NOMO-1 (cell line): ENCODE results near the gene LRRC66.

Source experiments
- DNase-seq, 2 experiments: peaks; one replicate each; lab custom pipeline; 2025; ENCODE audit not compliant: unreplicated experiment in 2 of 2; lab: John Stamatoyannopoulos, UW

The LRRC66 gene

GRCh38 chr4:52019936-52020657 lies at the start of gene LRRC66:
LRRC66 (minus strand) TSS chr4:52020363; CDS start chr4:52017613, 2,750 bp downstream.
- DNase-seq = peak; percentile 2 to 17

GRCh38 chr4:52069571-52069970 lies 49.4 kb upstream of the LRRC66 start:
- no peak for DNase-seq

- DNase-seq = peak; percentile 13 to 47
These were observed 39.2 kb upstream of the LRRC66 start for GRCh38 chr4:52059372-52059771.

- no peak for DNase-seq
These were observed 38.1 kb upstream of the LRRC66 start for GRCh38 chr4:52058275-52058674.

- DNase-seq = peak in 1 of 2 experiments; percentile 42
These were observed 37.0 kb upstream of the LRRC66 start for GRCh38 chr4:52057196-52057595.

GRCh38 chr4:52054254-52054653 lies 34.1 kb upstream of the LRRC66 start:
- no peak for DNase-seq

GRCh38 chr4:52052475-52052780 lies 32.3 kb upstream of the LRRC66 start:
- DNase-seq = peak; percentile 34 to 51

GRCh38 chr4:52051615-52052474 lies 31.7 kb upstream of the LRRC66 start:
- DNase-seq = peak; percentile 17 to 55

- DNase-seq = peak in 1 of 2 experiments; percentile 45
These were observed 31.1 kb upstream of the LRRC66 start, which contains the start of gene SPATA18 for GRCh38 chr4:52051213-52051614. SPATA18 (plus strand) TSS chr4:52051304; CDS start chr4:52051705, 401 bp downstream.

GRCh38 chr4:52049266-52049665 lies 29.1 kb upstream of the LRRC66 start:
- DNase-seq = no peak

- no peak for DNase-seq
These were observed 24.9 kb upstream of the LRRC66 start for GRCh38 chr4:52045028-52045427.

GRCh38 chr4:52038103-52038912 lies 18.1 kb upstream of the LRRC66 start, which contains the start of gene SGCB:
SGCB (minus strand) TSS chr4:52038299; CDS start chr4:52038259, 40 bp downstream.
- DNase-seq = peak in 1 of 2 experiments; percentile 51

GRCh38 chr4:52037689-52038102 lies 17.5 kb upstream of the LRRC66 start:
- DNase-seq = no peak

GRCh38 chr4:52036886-52037530 lies 16.8 kb upstream of the LRRC66 start:
- no peak for DNase-seq

GRCh38 chr4:52035190-52035589 lies 15.0 kb upstream of the LRRC66 start:
- DNase-seq = no peak

GRCh38 chr4:52032005-52032404 lies 11.8 kb upstream of the LRRC66 start:
- peak; percentile 7 to 9 for DNase-seq

- DNase-seq = no peak
These were observed 8.8 kb upstream of the LRRC66 start for GRCh38 chr4:52028970-52029369.

- DNase-seq = no peak
These were observed 2.3 kb downstream of the LRRC66 start for GRCh38 chr4:52017814-52018213.

- no peak for DNase-seq
These were observed 3.2 kb downstream of the LRRC66 start for GRCh38 chr4:52016981-52017380.

- peak in 1 of 2 experiments; percentile 33 for DNase-seq
These were observed 4.8 kb downstream of the LRRC66 start for GRCh38 chr4:52015366-52015765.
